Measurements from ENCODE around the gene NLK. TPM values are rescaled to one million over a fixed set of nuclear protein-coding genes. Genes with fewer than 3 reads are reported as not detected.
"Not testable (repeated sequence)": the region's sequence is repeated elsewhere in the genome, so short reads cannot be mapped to it uniquely, and the experiment has no call there.

Gene NLK
- total RNA-seq, 1 donor from 2014 or later = 22.6 TPM

- peaks cover 10% of the 10 kb centered on the region for H3K9me3 ChIP-seq
- intact Hi-C loops (cut with DNase I) = no loop called here
- no peak for TF ChIP-seq CTCF (IDR thresholded peaks at IDR 0.05)
Observed at GRCh38 chr17:28074010-28074409, 31.5 kb downstream of the NLK start.

GRCh38 chr17:28076144-28076543 lies 33.7 kb downstream of the NLK start:
- Histone ChIP-seq H3K36me3 (no peaks in the 10 kb centered on the region), H3K27ac (no peak overlapping the region), H3K4me3 (no peak overlapping the region), H3K9me3 (peaks cover 6% of the 10 kb centered on the region), H3K4me1 (no peaks in the 10 kb centered on the region), H3K27me3 (no peaks in the 10 kb centered on the region)
- DNase-seq (no peak), ATAC-seq (no peak)
- TF ChIP-seq CTCF (IDR thresholded peaks at IDR 0.05) = no peak
- intact Hi-C loops (cut with DNase I) = no loop called here

More at GRCh38 chr17:28074010-28074409, 31.5 kb downstream of the NLK start:
- Histone ChIP-seq H3K36me3 (no peaks in the 10 kb centered on the region), H3K4me1 (no peaks in the 10 kb centered on the region), H3K27ac (no peak overlapping the region), H3K4me3 (no peak overlapping the region), H3K27me3 (no peaks in the 10 kb centered on the region)
- no peak for DNase-seq
- no peak for ATAC-seq

GRCh38 chr17:28077140-28077539 lies 34.7 kb downstream of the NLK start:
- H3K27me3 ChIP-seq; DNase-seq; H3K27ac ChIP-seq; H3K9me3 ChIP-seq; H3K4me3 ChIP-seq; H3K36me3 ChIP-seq; intact Hi-C loops (cut with DNase I); H3K4me1 ChIP-seq; ATAC-seq: not testable (repeated sequence)

GRCh38 chr17:28078341-28079229 lies 36.1 kb downstream of the NLK start:
- DNase-seq = no peak
- TF ChIP-seq CTCF (IDR thresholded peaks at IDR 0.05) = no peak
- Histone ChIP-seq H3K9me3 (no peaks in the 10 kb centered on the region), H3K27me3 (no peaks in the 10 kb centered on the region), H3K4me1 (peaks cover 6% of the 10 kb centered on the region), H3K27ac (no peak overlapping the region), H3K4me3 (no peak overlapping the region), H3K36me3 (no peaks in the 10 kb centered on the region)
- no peak for ATAC-seq
- intact Hi-C loops (cut with DNase I) = no loop called here

- Histone ChIP-seq H3K27ac (no peak overlapping the region), H3K4me1 (peaks cover 6% of the 10 kb centered on the region), H3K9me3 (no peaks in the 10 kb centered on the region), H3K4me3 (no peak overlapping the region), H3K36me3 (no peaks in the 10 kb centered on the region), H3K27me3 (no peaks in the 10 kb centered on the region)
- TF ChIP-seq CTCF (IDR thresholded peaks at IDR 0.05) = no peak
- DNase-seq (no peak), ATAC-seq (no peak)
- intact Hi-C loops (cut with DNase I) = no loop called here
Observed at GRCh38 chr17:28081467-28081866, 39.0 kb downstream of the NLK start.

GRCh38 chr17:28085766-28086165 lies 43.3 kb downstream of the NLK start:
- intact Hi-C loops (cut with DNase I) = no loop called here
- DNase-seq (no peak), ATAC-seq (no peak)
- no peak overlapping the region for H3K4me3 ChIP-seq
- H3K27ac ChIP-seq = no peak overlapping the region
- no peaks in the 10 kb centered on the region for H3K36me3 ChIP-seq
- H3K27me3 ChIP-seq = no peaks in the 10 kb centered on the region
- TF ChIP-seq CTCF (IDR thresholded peaks at IDR 0.05) = no peak
- H3K4me1 ChIP-seq = peaks cover 6% of the 10 kb centered on the region
- no peaks in the 10 kb centered on the region for H3K9me3 ChIP-seq
